T-helper 1 cell (primary cell): ENCODE results near the gene GABBR2.

Source experiments
- DNase-seq, 5 donors: peaks; one replicate each; pipeline ENCODE4 v3.0.0-alpha.2; 2012 to 2020

The GABBR2 gene

GRCh38 chr9:98242426-98242825, 466.3 kb downstream of the GABBR2 start:
- no peak for DNase-seq

GRCh38 chr9:98241357-98242300, 467.1 kb downstream of the GABBR2 start:
- DNase-seq: no peak

- DNase-seq: no peak
These were observed 468.3 kb downstream of the GABBR2 start for GRCh38 chr9:98240475-98240874.
